H9 (cell line): Measurements from ENCODE around the gene MKRN3. TPM values are rescaled to one million over a fixed set of nuclear protein-coding genes. Genes with fewer than 3 reads are reported as not detected.

Experiments used
- DNase-seq: peaks from one replicate; pipeline ENCODE4 v3.0.0-alpha.2; 2017
- H2AFZ ChIP-seq: one replicate; pipeline ENCODE4 v1.6.1; 2013; ENCODE audit warnings: mild to moderate bottlenecking, low read length, control low read depth, moderate library complexity
- H2AK5ac ChIP-seq: 2 replicates; pipeline ENCODE4 v1.6.1; 2013; ENCODE audit warnings: low read length, control low read depth, mixed read lengths; ENCODE audit not compliant: insufficient read length
- H2BK120ac ChIP-seq: one replicate; pipeline ENCODE4 v1.6.1; 2013; ENCODE audit warnings: low read depth, mild to moderate bottlenecking, low read length, control low read depth, inconsistent platforms; ENCODE audit not compliant: poor library complexity, severe bottlenecking
- H2BK12ac ChIP-seq: 2 replicates; pipeline ENCODE4 v1.6.1; 2013; ENCODE audit warnings: low read length, control low read depth, mixed read lengths, low read depth; ENCODE audit not compliant: insufficient read length
- H2BK15ac ChIP-seq: 2 replicates; pipeline ENCODE4 v1.6.1; 2013; ENCODE audit warnings: low read depth, low read length, control low read depth
- H2BK20ac ChIP-seq: one replicate; pipeline ENCODE4 v1.6.1; 2013; ENCODE audit warnings: low read depth, mild to moderate bottlenecking, low read length, control low read depth, inconsistent platforms; ENCODE audit not compliant: poor library complexity, severe bottlenecking
- H2BK5ac ChIP-seq: 2 replicates; pipeline ENCODE4 v1.6.1; 2013; ENCODE audit warnings: low read length, control low read depth, mixed read lengths; ENCODE audit not compliant: insufficient read length
- H3K14ac ChIP-seq: 2 replicates; pipeline ENCODE4 v1.6.1; 2013; ENCODE audit warnings: low read length, control low read depth; ENCODE audit not compliant: insufficient read depth
- H3K18ac ChIP-seq: 2 replicates; pipeline ENCODE4 v1.6.1; 2013; ENCODE audit warnings: low read depth, mild to moderate bottlenecking, mixed read lengths, low read length, control low read depth; ENCODE audit not compliant: insufficient read length
- H3K23ac ChIP-seq: 2 replicates; pipeline ENCODE4 v1.6.1; 2013; ENCODE audit warnings: low read length, control low read depth, mixed read lengths, low read depth; ENCODE audit not compliant: insufficient read length
- H3K23me2 ChIP-seq: 2 replicates; pipeline ENCODE4 v1.6.1; 2013; ENCODE audit warnings: low read depth, mild to moderate bottlenecking, mixed read lengths, low read length, control low read depth; ENCODE audit not compliant: insufficient read length, poor library complexity, severe bottlenecking
- H3K27ac ChIP-seq: 2 replicates; pipeline ENCODE4 v1.5.1; 2013; ENCODE audit warnings: low read length, control low read depth, mixed read lengths, low read depth; ENCODE audit not compliant: insufficient read length
- H3K27me3 ChIP-seq: 2 replicates; pipeline ENCODE4 v1.6.1; 2013; ENCODE audit warnings: low read length, control low read depth, inconsistent platforms; ENCODE audit not compliant: insufficient read depth
- H3K4ac ChIP-seq: 2 replicates; pipeline ENCODE4 v1.6.1; 2013; ENCODE audit warnings: low read depth, mild to moderate bottlenecking, control low read depth, inconsistent platforms, low read length, moderate library complexity
- H3K4me1 ChIP-seq: 2 replicates; pipeline ENCODE4 v1.6.1; 2013; ENCODE audit warnings: low read length, control low read depth, inconsistent platforms; ENCODE audit not compliant: insufficient read depth
- H3K4me2 ChIP-seq: 2 replicates; pipeline ENCODE4 v1.6.1; 2013; ENCODE audit warnings: low read length, control low read depth, mixed read lengths; ENCODE audit not compliant: insufficient read length, insufficient read depth
- H3K56ac ChIP-seq: 2 replicates; pipeline ENCODE4 v1.6.1; 2013; ENCODE audit warnings: low read depth, mild to moderate bottlenecking, mixed read lengths, low read length, control low read depth; ENCODE audit not compliant: insufficient read length
- H3K79me1 ChIP-seq: 2 replicates; pipeline ENCODE4 v1.6.1; 2013; ENCODE audit warnings: low read depth, mild to moderate bottlenecking, moderate library complexity, low read length, control low read depth, inconsistent platforms; ENCODE audit not compliant: insufficient read depth, poor library complexity, severe bottlenecking
- H3K79me2 ChIP-seq: 2 replicates; pipeline ENCODE4 v1.6.1; 2013; ENCODE audit warnings: low read length, control low read depth, inconsistent platforms; ENCODE audit not compliant: insufficient read depth
- H3K9ac ChIP-seq: 2 replicates; pipeline ENCODE4 v1.6.1; 2013; ENCODE audit warnings: low read length, control low read depth, mixed read lengths; ENCODE audit not compliant: insufficient read length; ENCODE audit errors: extremely low read depth
- H3K9me3 ChIP-seq: one replicate; pipeline ENCODE4 v1.6.1; 2013; ENCODE audit warnings: low read depth, low read length, inconsistent platforms; ENCODE audit not compliant: control insufficient read depth
- H3T11ph ChIP-seq: one replicate; pipeline ENCODE4 v1.6.1; 2013; ENCODE audit warnings: mild to moderate bottlenecking, low read length, control low read depth, inconsistent platforms
- H4K20me1 ChIP-seq: one replicate; pipeline ENCODE4 v1.6.1; 2013; ENCODE audit not compliant: control insufficient read depth, insufficient read length, insufficient read depth
- H4K5ac ChIP-seq: 2 replicates; pipeline ENCODE4 v1.6.1; 2013; ENCODE audit warnings: low read depth, mild to moderate bottlenecking, mixed read lengths, low read length, control low read depth; ENCODE audit not compliant: insufficient read length
- H4K8ac ChIP-seq: replicated peaks from 2 replicates; pipeline ENCODE4 v1.6.1; 2013; ENCODE audit warnings: low read length, control low read depth, mixed read lengths, low read depth; ENCODE audit not compliant: insufficient read length
- H4K91ac ChIP-seq: 2 replicates; pipeline ENCODE4 v1.6.1; 2013; ENCODE audit warnings: low read depth, mild to moderate bottlenecking, moderate library complexity, mixed read lengths, low read length, control low read depth; ENCODE audit not compliant: insufficient read length
- H3K27ac Mint-ChIP-seq, 3 experiments: 2 replicates in 2 of 3; 3 replicates in 1 of 3; pipeline ENCODE4 v1.8.0; 2020 to 2021; ENCODE audit warnings: mixed read lengths in 3 of 3, mild to moderate bottlenecking in 1 of 3, moderate library complexity in 1 of 3
- H3K27me3 Mint-ChIP-seq: 2 replicates; pipeline ENCODE4 v1.8.0; 2021; ENCODE audit warnings: low read depth, mild to moderate bottlenecking, moderate library complexity, mixed read lengths
- H3K36me3 Mint-ChIP-seq, 3 experiments: 2 replicates in 2 of 3; 3 replicates in 1 of 3; pipeline ENCODE4 v1.8.0; 2020 to 2021; ENCODE audit warnings: low read depth in 3 of 3, mixed read lengths in 3 of 3; ENCODE audit not compliant: insufficient read depth in 1 of 3
- H3K4me1 Mint-ChIP-seq, 2 experiments: 2 replicates each; pipeline ENCODE4 v1.8.0; 2020; ENCODE audit warnings: mixed read lengths in 2 of 2
- H3K4me3 Mint-ChIP-seq, 2 experiments: 2 replicates in 1 of 2; 3 replicates in 1 of 2; pipeline ENCODE4 v1.8.0; 2020 to 2021; ENCODE audit warnings: mild to moderate bottlenecking in 2 of 2, mixed read lengths in 2 of 2, moderate library complexity in 1 of 2
- H3K9me3 Mint-ChIP-seq, 2 experiments: 2 replicates in 1 of 2; 3 replicates in 1 of 2; pipeline ENCODE4 v1.8.0; 2020; ENCODE audit warnings: mild to moderate bottlenecking in 2 of 2, mixed read lengths in 2 of 2, moderate library complexity in 1 of 2
- WGBS: extraction: QIAGEN DNeasy Blood & Tissue Kit; methylation state at CpG from one replicate; pipeline ENCODE4 v1.1.7; 2013; ENCODE audit warnings: missing lambda C conversion rate, low lambda C conversion rate, mixed read lengths; ENCODE audit not compliant: insufficient read length; ENCODE audit errors: extremely low coverage; 5-methylcytosine and 5-hydroxymethylcytosine counted together
- total RNA-seq: library from RNA; stranded (reverse); gene quantifications from 2 replicates; pipeline ENCODE4 v1.2.1, GENCODE V29; 2021
- TF ChIP-seq, protein P1 (sequence below): fragments of 200-600 bp; sonication (generic); conservative IDR thresholded peaks from 3 replicates; pipeline ENCODE4 v1.8.0; 2021; ENCODE audit warnings: antibody characterized with exemption, mild to moderate bottlenecking

Gene MKRN3
- total RNA-seq, 1 experiment from 2014 or later, result not detected

GRCh38 chr15:23538648-23539047 is 26.8 kb upstream of the MKRN3 start:
- Mint-ChIP-seq H3K9me3 (peaks cover 77 to 79% of the 10 kb centered on the region in 2 experiments), H3K4me3 (no peak overlapping the region), H3K36me3 (peaks cover 0 to 2% (median 2%) of the 10 kb centered on the region in 3 experiments; a peak in 6 of 7 replicates), H3K4me1 (peaks cover 8 to 11% of the 10 kb centered on the region in 2 experiments), H3K27me3 (no peaks in the 10 kb centered on the region; the same call in 1 of the 2 replicates), H3K27ac (no peak overlapping the region)
- no peak overlapping the region for H2BK12ac ChIP-seq
- H2BK5ac ChIP-seq, result no peak overlapping the region
- no peak for DNase-seq
- H3T11ph ChIP-seq, result no peak overlapping the region
- no CpG with 5 or more reads among the region's 4 CpGs for WGBS
- no peak overlapping the region for H2AFZ ChIP-seq
- no peaks in the 10 kb centered on the region for H4K20me1 ChIP-seq
- H3K14ac ChIP-seq, result no peak overlapping the region
- no peaks in the 10 kb centered on the region for H3K23me2 ChIP-seq
- no peak overlapping the region for H3K9ac ChIP-seq
- H3K79me2 ChIP-seq, result no peaks in the 10 kb centered on the region
- H3K9me3 ChIP-seq, result peaks cover 68% of the 10 kb centered on the region
- H3K27me3 ChIP-seq, result no peaks in the 10 kb centered on the region
- no peak overlapping the region for H3K18ac ChIP-seq
- TF ChIP-seq, protein P1, sequence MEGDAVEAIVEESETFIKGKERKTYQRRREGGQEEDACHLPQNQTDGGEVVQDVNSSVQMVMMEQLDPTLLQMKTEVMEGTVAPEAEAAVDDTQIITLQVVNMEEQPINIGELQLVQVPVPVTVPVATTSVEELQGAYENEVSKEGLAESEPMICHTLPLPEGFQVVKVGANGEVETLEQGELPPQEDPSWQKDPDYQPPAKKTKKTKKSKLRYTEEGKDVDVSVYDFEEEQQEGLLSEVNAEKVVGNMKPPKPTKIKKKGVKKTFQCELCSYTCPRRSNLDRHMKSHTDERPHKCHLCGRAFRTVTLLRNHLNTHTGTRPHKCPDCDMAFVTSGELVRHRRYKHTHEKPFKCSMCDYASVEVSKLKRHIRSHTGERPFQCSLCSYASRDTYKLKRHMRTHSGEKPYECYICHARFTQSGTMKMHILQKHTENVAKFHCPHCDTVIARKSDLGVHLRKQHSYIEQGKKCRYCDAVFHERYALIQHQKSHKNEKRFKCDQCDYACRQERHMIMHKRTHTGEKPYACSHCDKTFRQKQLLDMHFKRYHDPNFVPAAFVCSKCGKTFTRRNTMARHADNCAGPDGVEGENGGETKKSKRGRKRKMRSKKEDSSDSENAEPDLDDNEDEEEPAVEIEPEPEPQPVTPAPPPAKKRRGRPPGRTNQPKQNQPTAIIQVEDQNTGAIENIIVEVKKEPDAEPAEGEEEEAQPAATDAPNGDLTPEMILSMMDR, result no peak
- H3K4me2 ChIP-seq, result no peak overlapping the region
- H3K23ac ChIP-seq, result no peak overlapping the region
- no peaks in the 10 kb centered on the region for H3K79me1 ChIP-seq
- no peak overlapping the region for H4K91ac ChIP-seq
- no peak overlapping the region for H2BK20ac ChIP-seq
- H3K4ac ChIP-seq, result no peak overlapping the region
- no peaks in the 10 kb centered on the region for H3K4me1 ChIP-seq
- no peak overlapping the region for H2BK15ac ChIP-seq
- H4K8ac ChIP-seq, result no peak overlapping the region
- H3K27ac ChIP-seq, result no peak overlapping the region
- H2AK5ac ChIP-seq, result no peak overlapping the region
- no peak overlapping the region for H3K56ac ChIP-seq
- H2BK120ac ChIP-seq, result no peak overlapping the region
- H4K5ac ChIP-seq, result no peak overlapping the region
